Body of pancreas (tissue), 4 donors: ENCODE measurements around the gene ATXN7L1.

Experiments used
- POLR2A ChIP-seq, 3 donors: fragments of 450-650 bp; IDR thresholded peaks; one replicate each; pipeline ENCODE4 v1.6.1; 2016; ENCODE audit warnings: antibody characterized with exemption in 3 of 3, mild to moderate bottlenecking in 2 of 3
- TF ChIP-seq, protein P1 (sequence below), 7 experiments: fragments of 450-650 bp in 4 of 7; fragments of 200-600 bp in 3 of 7; sonication (generic) in 3 of 7; IDR thresholded peaks; one replicate each; pipeline ENCODE4 v1.5.1; 2016 to 2019; ENCODE audit warnings: antibody characterized with exemption in 7 of 7

DNA sequence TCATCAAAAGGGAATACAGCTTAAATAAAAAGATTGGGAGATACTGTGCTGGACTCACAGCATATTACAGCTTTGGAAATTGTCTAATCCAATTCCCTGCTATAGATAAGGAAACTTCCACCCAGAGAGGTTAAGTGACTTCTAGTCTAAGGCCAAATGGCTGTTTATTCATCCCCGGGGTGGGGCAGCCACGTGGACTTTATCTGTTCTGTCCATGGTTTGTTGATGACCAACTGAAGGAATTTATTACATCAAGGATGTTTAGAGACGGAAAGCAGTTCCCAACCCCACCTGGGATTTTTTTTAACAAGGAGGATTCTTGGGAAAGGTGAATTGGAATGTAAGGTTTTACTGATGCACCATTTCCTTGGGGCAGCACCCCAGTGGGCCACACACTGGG is 88.6 kb downstream of the ATXN7L1 start:
- TF ChIP-seq, protein P1, sequence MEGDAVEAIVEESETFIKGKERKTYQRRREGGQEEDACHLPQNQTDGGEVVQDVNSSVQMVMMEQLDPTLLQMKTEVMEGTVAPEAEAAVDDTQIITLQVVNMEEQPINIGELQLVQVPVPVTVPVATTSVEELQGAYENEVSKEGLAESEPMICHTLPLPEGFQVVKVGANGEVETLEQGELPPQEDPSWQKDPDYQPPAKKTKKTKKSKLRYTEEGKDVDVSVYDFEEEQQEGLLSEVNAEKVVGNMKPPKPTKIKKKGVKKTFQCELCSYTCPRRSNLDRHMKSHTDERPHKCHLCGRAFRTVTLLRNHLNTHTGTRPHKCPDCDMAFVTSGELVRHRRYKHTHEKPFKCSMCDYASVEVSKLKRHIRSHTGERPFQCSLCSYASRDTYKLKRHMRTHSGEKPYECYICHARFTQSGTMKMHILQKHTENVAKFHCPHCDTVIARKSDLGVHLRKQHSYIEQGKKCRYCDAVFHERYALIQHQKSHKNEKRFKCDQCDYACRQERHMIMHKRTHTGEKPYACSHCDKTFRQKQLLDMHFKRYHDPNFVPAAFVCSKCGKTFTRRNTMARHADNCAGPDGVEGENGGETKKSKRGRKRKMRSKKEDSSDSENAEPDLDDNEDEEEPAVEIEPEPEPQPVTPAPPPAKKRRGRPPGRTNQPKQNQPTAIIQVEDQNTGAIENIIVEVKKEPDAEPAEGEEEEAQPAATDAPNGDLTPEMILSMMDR (IDR thresholded peaks at IDR 0.05): no peak
- TF ChIP-seq POLR2A (IDR thresholded peaks at IDR 0.05): no peak
